HG02798 (cell line): ENCODE measurements around the gene LINGO3.

Experiments
- ATAC-seq: cut with Tn5 transposase; IDR thresholded peaks from one replicate; pipeline ENCODE4 v1.9.1; 2021; ENCODE audit warnings: mild to moderate bottlenecking; ENCODE audit not compliant: unreplicated experiment, poor library complexity

The LINGO3 gene

GRCh38 chr19:2270157-2270422, 37.9 kb downstream of the LINGO3 start:
- ATAC-seq: no peak

DNA sequence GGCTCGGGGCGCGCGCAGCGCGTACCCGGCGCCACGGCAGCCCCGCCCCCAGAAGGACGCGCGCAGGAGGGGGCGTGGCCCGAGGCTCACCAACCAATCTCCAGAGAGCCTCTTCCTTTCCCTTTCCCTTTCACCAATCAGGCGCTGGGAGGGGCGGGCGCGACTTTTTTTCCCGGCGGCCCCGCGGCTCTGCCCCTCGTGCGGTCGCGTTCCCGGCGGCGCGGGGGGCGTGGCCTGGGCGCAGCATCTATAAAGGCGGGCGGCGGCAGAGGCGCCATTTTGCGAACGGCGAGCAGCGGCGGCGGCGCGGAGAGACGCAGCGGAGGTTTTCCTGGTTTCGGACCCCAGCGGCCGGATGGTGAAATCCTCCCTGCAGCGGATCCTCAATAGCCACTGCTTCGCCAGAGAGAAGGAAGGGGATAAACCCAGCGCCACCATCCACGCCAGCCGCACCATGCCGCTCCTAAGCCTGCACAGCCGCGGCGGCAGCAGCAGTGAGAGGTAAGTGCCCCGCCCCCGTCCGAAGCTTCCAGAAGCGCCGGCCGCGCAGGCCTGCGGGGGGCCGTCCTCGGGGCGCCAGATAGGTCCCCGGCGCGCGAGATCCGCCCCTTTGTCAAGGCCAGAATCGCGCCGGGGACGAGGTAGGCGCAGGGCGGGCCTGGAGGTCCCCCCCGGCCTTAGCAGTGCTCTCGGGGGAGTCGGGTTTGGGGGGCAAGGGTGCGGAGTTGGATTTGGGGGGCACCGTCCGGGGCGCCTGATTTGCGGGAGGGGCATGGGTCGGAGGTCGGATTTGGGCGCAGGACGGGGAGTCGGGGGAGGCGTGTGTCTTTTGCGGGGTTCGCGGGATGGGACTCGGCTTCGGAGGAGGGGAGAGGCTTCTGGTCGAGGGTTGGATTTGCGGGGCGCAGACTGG, 38.5 kb downstream of the LINGO3 start:
- peak; percentile 70 for ATAC-seq

- ATAC-seq: no peak
Measured at GRCh38 chr19:2268861-2269243, 39.1 kb downstream of the LINGO3 start.

GRCh38 chr19:2268480-2268830, 39.5 kb downstream of the LINGO3 start:
- ATAC-seq: no peak

DNA sequence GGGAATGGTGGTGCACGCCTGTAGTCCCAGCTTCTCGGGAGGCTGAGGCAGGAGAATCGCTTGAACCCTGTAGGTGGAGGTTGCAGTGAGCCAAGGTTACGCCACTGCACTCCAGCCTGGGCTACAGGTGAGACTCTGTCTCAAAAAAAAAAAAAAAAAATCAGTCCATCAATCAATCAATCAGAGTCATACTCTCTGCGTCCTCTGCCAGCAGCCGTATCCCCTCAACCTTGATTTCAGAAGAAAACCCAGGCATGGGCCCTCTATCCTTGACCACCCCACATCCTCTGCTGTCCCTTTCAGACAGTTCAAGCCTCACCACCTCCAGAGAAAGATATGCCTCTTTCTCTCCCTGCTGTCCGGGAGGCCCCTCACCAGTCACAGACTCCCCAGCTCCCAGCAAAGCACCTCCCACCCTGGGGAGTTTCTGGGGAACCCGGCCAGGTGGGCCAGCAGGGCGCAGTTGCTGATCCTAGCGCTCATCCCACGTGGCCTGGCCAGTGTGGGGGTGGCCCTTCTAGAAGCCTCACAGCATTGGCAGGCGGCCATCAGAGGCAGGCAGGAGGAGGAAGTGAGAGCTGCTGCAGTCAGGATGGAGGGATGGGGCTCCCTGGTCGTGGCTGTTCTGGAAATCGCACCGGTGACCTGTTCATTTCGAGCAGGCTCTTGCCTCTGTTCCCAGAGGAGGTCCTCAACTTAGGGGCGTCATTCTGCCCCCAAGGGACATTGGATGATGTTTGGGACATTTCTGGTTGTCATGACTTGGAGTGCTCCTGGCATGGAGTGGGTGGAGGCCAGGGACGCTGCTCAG, 41.6 kb downstream of the LINGO3 start:
- ATAC-seq: no peak

- no peak for ATAC-seq
Measured at GRCh38 chr19:2261438-2262172, 46.3 kb downstream of the LINGO3 start.

GRCh38 chr19:2260341-2260805, 47.6 kb downstream of the LINGO3 start:
- ATAC-seq: no peak

- no peak for ATAC-seq
Measured at GRCh38 chr19:2259336-2259735, 48.6 kb downstream of the LINGO3 start.
